ENCODE results near the gene MME.

The MME gene

GRCh38 chr3:155070316-155070715 is 9.8 kb upstream of the MME start:
- Mint-ChIP-seq H3K36me3 (ENCODE audit: low read depth) (no peaks in the 10 kb centered on the region), H3K4me1 (ENCODE audit: low read depth) (no peaks in the 10 kb centered on the region), H3K4me3 (no peak overlapping the region), H3K9me3 (no peaks in the 10 kb centered on the region), H3K27me3 (no peaks in the 10 kb centered on the region), H3K27ac (no peak overlapping the region)
- no peak for DNase-seq

- H3K27ac Mint-ChIP-seq = no peak overlapping the region
- no peaks in the 10 kb centered on the region for H3K36me3 Mint-ChIP-seq (ENCODE audit: low read depth)
- H3K9me3 Mint-ChIP-seq = peaks cover 3% of the 10 kb centered on the region
- H3K4me1 Mint-ChIP-seq (ENCODE audit: low read depth) = no peaks in the 10 kb centered on the region
- no peak for DNase-seq
- H3K27me3 Mint-ChIP-seq = no peaks in the 10 kb centered on the region
- H3K4me3 Mint-ChIP-seq = no peak overlapping the region
Measured at GRCh38 chr3:155070932-155071387, 9.2 kb upstream of the MME start.

- DNase-seq = no peak
- peaks cover 28% of the 10 kb centered on the region for H3K27me3 Mint-ChIP-seq
- H3K4me1 Mint-ChIP-seq (ENCODE audit: low read depth) = peaks cover 7% of the 10 kb centered on the region
- no peaks in the 10 kb centered on the region for H3K36me3 Mint-ChIP-seq (ENCODE audit: low read depth)
- no peak overlapping the region for H3K27ac Mint-ChIP-seq
- no peak overlapping the region for H3K4me3 Mint-ChIP-seq
- peaks cover 3% of the 10 kb centered on the region for H3K9me3 Mint-ChIP-seq
Measured at GRCh38 chr3:155075200-155075599, 4.9 kb upstream of the MME start.

GRCh38 chr3:155076888-155077287 is 3.2 kb upstream of the MME start:
- peaks cover 14% of the 10 kb centered on the region for H3K4me1 Mint-ChIP-seq (ENCODE audit: low read depth)
- H3K27me3 Mint-ChIP-seq = peaks cover 45% of the 10 kb centered on the region
- no peak for DNase-seq
- H3K36me3 Mint-ChIP-seq (ENCODE audit: low read depth) = no peaks in the 10 kb centered on the region
- H3K9me3 Mint-ChIP-seq = peaks cover 3% of the 10 kb centered on the region
- no peak overlapping the region for H3K4me3 Mint-ChIP-seq
- H3K27ac Mint-ChIP-seq = no peak overlapping the region

- Mint-ChIP-seq H3K4me1 (ENCODE audit: low read depth) (peaks cover 14% of the 10 kb centered on the region), H3K4me3 (peak overlapping the region; percentile 31), H3K27me3 (peaks cover 58% of the 10 kb centered on the region), H3K27ac (no peak overlapping the region), H3K9me3 (peaks cover 3% of the 10 kb centered on the region), H3K36me3 (ENCODE audit: low read depth) (no peaks in the 10 kb centered on the region)
- DNase-seq = no peak
Measured at GRCh38 chr3:155078711-155079467, 1.2 kb upstream of the MME start.

- Mint-ChIP-seq H3K27me3 (peaks cover 58% of the 10 kb centered on the region), H3K4me3 (peak overlapping the region; percentile 55), H3K9me3 (peaks cover 3% of the 10 kb centered on the region), H3K27ac (no peak overlapping the region), H3K36me3 (ENCODE audit: low read depth) (no peaks in the 10 kb centered on the region), H3K4me1 (ENCODE audit: low read depth) (peaks cover 14% of the 10 kb centered on the region)
- DNase-seq = no peak
Measured at GRCh38 chr3:155079468-155079745, 712 bp upstream of the MME start.

- peak overlapping the region; percentile 55 for H3K4me3 Mint-ChIP-seq
- peaks cover 58% of the 10 kb centered on the region for H3K27me3 Mint-ChIP-seq
- no peak overlapping the region for H3K27ac Mint-ChIP-seq
- no peak for DNase-seq
- no peaks in the 10 kb centered on the region for H3K36me3 Mint-ChIP-seq (ENCODE audit: low read depth)
- peaks cover 14% of the 10 kb centered on the region for H3K4me1 Mint-ChIP-seq (ENCODE audit: low read depth)
- peaks cover 5% of the 10 kb centered on the region for H3K9me3 Mint-ChIP-seq
Measured at GRCh38 chr3:155080692-155081091, 573 bp downstream of the MME start.

- no peak for DNase-seq
- H3K36me3 Mint-ChIP-seq (ENCODE audit: low read depth) = no peaks in the 10 kb centered on the region
- peaks cover 2% of the 10 kb centered on the region for H3K9me3 Mint-ChIP-seq
- H3K4me3 Mint-ChIP-seq = no peak overlapping the region
- peaks cover 47% of the 10 kb centered on the region for H3K27me3 Mint-ChIP-seq
- peaks cover 14% of the 10 kb centered on the region for H3K4me1 Mint-ChIP-seq (ENCODE audit: low read depth)
- no peak overlapping the region for H3K27ac Mint-ChIP-seq
Measured at GRCh38 chr3:155083313-155083905, 3.3 kb downstream of the MME start.

GRCh38 chr3:155084567-155084966 is 4.4 kb downstream of the MME start:
- no peak for DNase-seq
- H3K4me1 Mint-ChIP-seq (ENCODE audit: low read depth) = peaks cover 8% of the 10 kb centered on the region
- H3K27me3 Mint-ChIP-seq = peaks cover 37% of the 10 kb centered on the region
- H3K9me3 Mint-ChIP-seq = peaks cover 2% of the 10 kb centered on the region
- H3K36me3 Mint-ChIP-seq (ENCODE audit: low read depth) = no peaks in the 10 kb centered on the region
- no peak overlapping the region for H3K4me3 Mint-ChIP-seq
- H3K27ac Mint-ChIP-seq = no peak overlapping the region

GRCh38 chr3:155086051-155086450 is 5.9 kb downstream of the MME start:
- no peak overlapping the region for H3K4me3 Mint-ChIP-seq
- no peak overlapping the region for H3K27ac Mint-ChIP-seq
- no peaks in the 10 kb centered on the region for H3K36me3 Mint-ChIP-seq (ENCODE audit: low read depth)
- DNase-seq = no peak
- H3K4me1 Mint-ChIP-seq (ENCODE audit: low read depth) = no peaks in the 10 kb centered on the region
- peaks cover 2% of the 10 kb centered on the region for H3K9me3 Mint-ChIP-seq
- H3K27me3 Mint-ChIP-seq = peaks cover 22% of the 10 kb centered on the region

- no peaks in the 10 kb centered on the region for H3K36me3 Mint-ChIP-seq (ENCODE audit: low read depth)
- DNase-seq = no peak
- no peak overlapping the region for H3K27ac Mint-ChIP-seq
- H3K27me3 Mint-ChIP-seq = peaks cover 2% of the 10 kb centered on the region
- H3K4me1 Mint-ChIP-seq (ENCODE audit: low read depth) = no peaks in the 10 kb centered on the region
- H3K9me3 Mint-ChIP-seq = peaks cover 2% of the 10 kb centered on the region
- H3K4me3 Mint-ChIP-seq = no peak overlapping the region
Measured at GRCh38 chr3:155088706-155089345, 8.7 kb downstream of the MME start.

GRCh38 chr3:155089495-155089894 is 9.4 kb downstream of the MME start:
- Mint-ChIP-seq H3K4me1 (ENCODE audit: low read depth) (no peaks in the 10 kb centered on the region), H3K36me3 (ENCODE audit: low read depth) (no peaks in the 10 kb centered on the region), H3K4me3 (no peak overlapping the region), H3K27me3 (peaks cover 2% of the 10 kb centered on the region), H3K27ac (no peak overlapping the region), H3K9me3 (peaks cover 2% of the 10 kb centered on the region)
- no peak for DNase-seq

GRCh38 chr3:155093261-155093660 is 13.1 kb downstream of the MME start:
- H3K4me3 Mint-ChIP-seq = no peak overlapping the region
- peaks cover 5% of the 10 kb centered on the region for H3K9me3 Mint-ChIP-seq
- H3K36me3 Mint-ChIP-seq (ENCODE audit: low read depth) = no peaks in the 10 kb centered on the region
- no peak overlapping the region for H3K27ac Mint-ChIP-seq
- H3K4me1 Mint-ChIP-seq (ENCODE audit: low read depth) = no peaks in the 10 kb centered on the region
- DNase-seq = no peak
- H3K27me3 Mint-ChIP-seq = peaks cover 2% of the 10 kb centered on the region

- Mint-ChIP-seq H3K36me3 (ENCODE audit: low read depth) (no peaks in the 10 kb centered on the region), H3K27ac (no peak overlapping the region), H3K4me3 (no peak overlapping the region), H3K27me3 (peaks cover 2% of the 10 kb centered on the region), H3K4me1 (ENCODE audit: low read depth) (no peaks in the 10 kb centered on the region), H3K9me3 (peaks cover 11% of the 10 kb centered on the region)
- DNase-seq = no peak
Measured at GRCh38 chr3:155096303-155097008, 16.3 kb downstream of the MME start.

- Mint-ChIP-seq H3K27me3 (peaks cover 2% of the 10 kb centered on the region), H3K9me3 (peaks cover 11% of the 10 kb centered on the region), H3K4me1 (ENCODE audit: low read depth) (no peaks in the 10 kb centered on the region), H3K27ac (no peak overlapping the region), H3K36me3 (ENCODE audit: low read depth) (no peaks in the 10 kb centered on the region), H3K4me3 (no peak overlapping the region)
- no peak for DNase-seq
Measured at GRCh38 chr3:155097009-155097349, 16.9 kb downstream of the MME start.
